ENCODE results near the gene DAB2IP.

DAB2IP gene

DNA sequence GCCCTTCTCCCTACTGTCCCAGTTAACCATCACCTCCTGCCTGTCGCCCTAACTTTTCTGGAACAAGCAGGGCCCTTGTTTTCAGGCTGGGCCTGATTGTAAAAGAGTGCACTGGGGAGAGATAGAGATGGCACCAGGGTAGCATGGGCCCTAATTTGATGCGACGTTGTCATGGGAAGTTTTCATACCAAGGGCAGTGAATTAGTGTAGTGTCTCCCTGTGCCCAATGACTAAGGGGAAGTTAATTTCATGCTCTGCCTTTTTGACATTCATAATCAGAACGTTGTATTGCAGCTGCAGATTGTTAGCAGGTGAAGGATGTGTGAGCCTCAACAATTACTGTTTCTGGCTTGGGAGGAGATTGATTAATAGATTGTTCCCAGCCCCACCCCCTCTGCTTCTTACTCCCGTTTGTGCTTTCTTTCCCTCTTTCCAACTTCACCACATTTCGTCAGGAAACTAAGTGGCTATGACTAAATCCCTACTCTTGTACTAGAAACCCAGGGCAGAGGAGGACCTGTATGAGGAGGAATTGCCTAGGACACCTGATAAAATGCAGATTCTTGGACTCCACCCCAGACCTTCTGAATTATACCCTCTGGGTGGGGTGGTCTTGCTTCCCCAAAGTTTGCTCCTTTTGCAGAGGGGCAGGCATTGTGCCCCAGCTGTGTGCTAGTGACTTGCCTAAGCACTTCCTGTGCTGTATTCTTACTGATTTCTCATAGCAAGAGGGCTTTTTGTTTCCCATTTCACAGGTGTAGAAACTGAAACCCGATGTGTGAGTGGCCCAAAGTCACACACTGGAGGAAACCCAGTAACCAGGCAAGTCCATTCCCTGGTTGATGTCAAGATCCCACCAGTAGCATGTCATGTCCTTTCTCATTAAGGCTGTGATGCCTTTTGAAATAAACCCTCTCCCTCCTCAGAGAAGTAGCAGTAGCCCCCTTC, 56.3 kb downstream of the DAB2IP start:
- no peak for DNase-seq

- DNase-seq, result no peak
Measured at GRCh38 chr9:121708768-121709488, 57.5 kb downstream of the DAB2IP start.

DNA sequence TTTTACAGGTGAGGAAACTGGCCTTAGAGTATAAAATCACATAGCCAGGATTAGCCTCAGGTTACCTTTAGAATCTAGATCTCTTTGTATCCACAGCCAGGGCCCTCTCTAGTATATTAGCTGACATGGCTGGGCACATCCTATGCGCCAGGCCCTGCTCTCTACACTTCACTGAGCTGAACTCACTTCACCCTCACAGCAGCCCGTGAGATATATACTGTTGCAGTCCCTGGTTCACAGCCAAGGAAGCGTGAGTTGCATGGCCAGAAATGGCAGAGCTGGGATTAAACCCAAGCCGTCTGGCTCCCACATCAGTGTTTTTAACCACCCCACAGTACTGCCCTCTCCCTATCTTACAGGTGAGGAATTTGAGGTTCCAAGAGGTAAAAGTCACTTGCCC, 58.4 kb downstream of the DAB2IP start:
- no peak for DNase-seq

DNA sequence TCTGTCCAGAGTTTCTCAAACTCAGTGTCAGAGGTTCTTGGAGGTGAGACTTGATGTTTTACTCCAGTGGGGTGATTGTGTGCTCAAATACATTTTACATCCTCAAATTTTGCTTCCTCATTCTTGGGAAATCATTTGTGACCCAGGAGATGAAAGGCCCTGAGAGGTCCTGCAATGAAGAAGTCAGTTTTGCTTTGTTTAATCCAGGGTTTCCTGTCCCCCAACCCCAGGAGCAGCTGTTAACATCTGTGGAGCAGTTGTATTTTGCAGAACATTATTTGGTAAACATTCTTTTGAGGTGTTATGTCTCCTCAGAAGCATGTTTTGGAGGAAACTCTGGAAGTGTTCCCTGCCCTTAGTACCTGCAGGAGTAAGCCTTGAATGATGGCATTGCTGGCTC, 59.8 kb downstream of the DAB2IP start:
- no peak for DNase-seq

GRCh38 chr9:121711797-121712196, 60.4 kb downstream of the DAB2IP start:
- no peak for DNase-seq

GRCh38 chr9:121713400-121714070, 62.1 kb downstream of the DAB2IP start:
- no peak for DNase-seq

- DNase-seq, result no peak
Measured at GRCh38 chr9:121714075-121714705, 62.8 kb downstream of the DAB2IP start.

GRCh38 chr9:121714873-121715272, 63.4 kb downstream of the DAB2IP start:
- no peak for DNase-seq

GRCh38 chr9:121717141-121717991, 65.9 kb downstream of the DAB2IP start:
- DNase-seq, result no peak

DNA sequence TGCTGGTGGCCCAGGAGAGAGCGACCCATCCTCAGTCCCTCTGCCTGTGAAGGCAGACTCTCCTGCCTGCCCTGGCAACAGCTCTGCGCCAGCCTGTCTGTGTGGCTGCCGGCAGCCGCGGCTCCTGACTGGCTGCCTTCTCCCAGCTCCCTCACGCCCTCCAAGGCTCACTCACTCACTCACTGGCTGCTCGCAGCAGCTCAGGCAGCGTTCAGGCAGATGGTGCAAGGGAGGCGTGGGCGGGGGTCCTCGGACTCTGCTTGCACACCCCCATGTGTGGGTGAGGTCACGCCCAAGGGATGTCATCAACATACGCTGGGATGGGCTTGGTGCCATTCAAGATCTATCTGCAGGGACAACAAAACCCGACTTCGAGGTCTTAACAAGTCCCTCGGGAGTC, 66.7 kb downstream of the DAB2IP start:
- DNase-seq, result no peak

DNA sequence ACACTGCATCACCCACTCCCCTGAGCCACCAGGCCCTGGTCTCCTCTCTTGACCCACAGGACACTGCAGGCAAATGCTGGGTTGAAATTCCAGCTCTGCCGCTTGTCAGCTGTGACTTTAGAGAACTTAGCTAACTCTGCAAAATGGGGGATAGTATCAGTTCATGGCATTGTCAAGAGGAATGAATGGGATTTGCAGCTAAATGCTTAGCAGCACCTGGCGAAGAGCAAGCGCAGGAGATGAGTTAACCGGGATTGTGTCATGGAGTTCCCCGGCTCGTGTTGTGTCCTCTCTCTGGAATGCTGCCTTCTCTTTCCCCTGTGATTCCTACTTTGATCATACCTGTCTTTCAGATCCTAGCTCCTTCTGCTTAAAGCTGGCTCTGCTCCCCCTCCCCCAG, 67.1 kb downstream of the DAB2IP start:
- no peak for DNase-seq

GRCh38 chr9:121720311-121721057, 69.0 kb downstream of the DAB2IP start:
- DNase-seq, result no peak

- no peak for DNase-seq
Measured at GRCh38 chr9:121721058-121721350, 69.6 kb downstream of the DAB2IP start.

DNA sequence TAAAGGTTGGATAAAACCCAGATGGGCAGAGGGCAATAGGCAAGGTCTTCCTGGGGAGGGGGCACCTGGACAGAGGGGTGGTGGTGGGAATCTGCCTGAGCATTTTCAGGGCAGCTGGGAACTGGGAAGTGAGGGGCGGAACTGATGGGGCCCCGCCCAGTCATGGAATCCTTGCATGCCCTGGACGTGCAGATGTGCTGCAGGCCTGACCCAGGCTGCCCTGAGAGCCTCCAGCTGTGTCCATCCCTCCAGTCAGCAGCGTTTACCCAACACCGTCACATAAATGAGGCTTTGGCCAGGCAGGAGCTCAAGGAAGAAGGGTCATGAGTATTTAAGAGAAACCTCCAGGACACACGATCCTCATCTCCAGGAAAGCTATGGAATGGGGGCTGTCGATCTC, 70.3 kb downstream of the DAB2IP start:
- no peak for DNase-seq

DNA sequence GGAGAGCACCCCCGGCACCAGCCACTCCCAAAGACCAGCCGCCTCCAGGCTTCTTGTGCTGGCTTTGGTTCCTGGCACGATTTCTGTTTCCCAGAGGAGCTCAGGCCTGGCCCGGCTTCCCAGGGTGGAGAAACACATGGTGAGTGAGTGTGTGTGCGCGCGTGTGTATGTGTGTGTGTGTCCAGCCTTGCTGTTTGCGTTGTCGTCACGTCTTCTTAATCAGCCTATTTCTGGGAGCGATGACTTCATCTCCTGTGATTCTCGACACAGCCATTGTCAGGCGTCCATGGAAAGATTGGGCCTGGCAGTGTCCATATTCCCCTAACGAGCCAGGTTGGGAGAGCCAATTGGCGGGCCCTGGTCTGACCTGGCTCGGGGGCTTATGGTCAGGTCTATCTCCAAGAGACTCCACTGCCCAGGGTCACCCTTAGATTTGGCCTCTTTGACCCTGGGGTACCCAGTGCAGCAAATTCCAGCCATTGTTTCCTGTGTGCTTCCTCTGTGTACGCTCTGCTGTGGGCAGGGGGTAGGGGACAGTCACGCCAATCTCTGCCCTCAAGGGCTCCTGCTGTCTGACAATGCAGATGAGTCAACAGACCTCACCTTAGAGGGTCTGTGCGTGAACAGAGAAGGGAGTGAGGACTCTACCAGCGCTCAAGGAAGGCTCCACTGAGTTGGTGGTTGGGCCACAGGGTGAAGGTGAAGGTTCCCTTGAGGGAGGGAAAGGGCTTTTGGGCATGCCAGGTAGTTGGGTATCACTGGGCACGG, 73.8 kb downstream of the DAB2IP start:
- no peak for DNase-seq

GRCh38 chr9:121727295-121728020, 76.0 kb downstream of the DAB2IP start:
- no peak for DNase-seq

- DNase-seq, result no peak
Measured at GRCh38 chr9:121728916-121729315, 77.5 kb downstream of the DAB2IP start.

DNA sequence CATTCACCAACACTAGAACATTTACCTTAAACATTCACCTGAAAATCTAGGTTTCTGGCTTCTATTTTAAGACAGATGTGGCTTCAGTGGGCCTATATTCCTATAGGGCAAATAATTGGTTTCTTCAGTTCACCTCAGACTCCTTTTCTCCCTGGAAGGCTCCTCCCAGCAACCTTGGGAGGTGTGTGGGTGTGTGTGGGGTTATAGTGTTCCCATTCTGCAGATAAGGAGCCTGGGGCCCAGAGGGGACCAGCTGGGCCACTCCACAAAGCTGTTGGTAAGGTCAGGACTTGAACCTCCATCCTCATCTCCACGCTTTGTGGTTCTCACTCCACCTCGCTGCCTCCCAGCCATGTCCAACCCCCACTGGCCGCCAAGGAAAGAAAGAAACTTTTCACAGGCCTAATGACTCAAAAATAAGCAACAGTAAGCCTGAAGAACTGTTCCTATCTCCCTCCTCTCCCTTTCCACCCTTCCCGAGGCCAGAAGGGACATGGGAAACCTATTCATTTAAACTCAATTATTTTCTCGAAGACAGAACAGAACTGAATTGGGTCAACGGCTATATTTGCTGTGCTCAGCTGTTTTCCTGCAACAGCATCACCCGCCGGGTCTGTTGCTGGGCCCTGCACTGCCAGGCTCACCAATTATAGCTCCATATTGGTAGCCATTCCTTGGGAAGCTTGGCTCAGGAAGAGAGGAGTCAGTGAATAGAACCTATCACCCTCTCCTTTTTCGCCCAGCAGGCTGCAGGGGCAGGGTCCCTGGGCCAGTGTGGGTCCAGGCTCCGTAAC, 78.5 kb downstream of the DAB2IP start:
- no peak for DNase-seq

- no peak for DNase-seq
Measured at GRCh38 chr9:121731090-121731489, 79.7 kb downstream of the DAB2IP start.

Measured in activated CD4-positive, alpha-beta T cell treated with anti-CD3 and anti-CD28 coated beads for 1 hour (primary cell).